Gastroesophageal sphincter (tissue), 3 donors: Measurements from ENCODE around the gene PCDHB9.
"Not testable (repeated sequence)": the region's sequence is repeated elsewhere in the genome, so short reads cannot be mapped to it uniquely, and the experiment has no call there.

Experiments used
- CTCF ChIP-seq, 4 experiments: fragments of 200-600 bp in 2 of 4; fragments of 450-650 bp in 2 of 4; sonication (generic) in 1 of 4; IDR thresholded peaks; one replicate each; pipeline ENCODE4 v1.5.1; 2017 to 2019; ENCODE audit warnings: antibody characterized with exemption in 4 of 4, mild to moderate bottlenecking in 2 of 4, moderate library complexity in 2 of 4
- EP300 ChIP-seq: sonication (generic); formaldehyde crosslinking; IDR thresholded peaks from one replicate; pipeline ENCODE4 v1.6.1; 2017; ENCODE audit warnings: antibody characterized with exemption, mild to moderate bottlenecking
- POLR2A ChIP-seq, 2 donors: fragments of 450-650 bp; IDR thresholded peaks; one replicate each; pipeline ENCODE4 v1.6.1; 2017; ENCODE audit warnings: antibody characterized with exemption in 2 of 2, mild to moderate bottlenecking in 2 of 2, moderate library complexity in 1 of 2

- TF ChIP-seq CTCF (IDR thresholded peaks at IDR 0.05); EP300; POLR2A (IDR thresholded peaks at IDR 0.05): not testable (repeated sequence)
Measured at GRCh38 chr5:141201646-141202045, 14.7 kb downstream of the PCDHB9 start.
